Neutrophil (primary cell): ENCODE measurements around the gene MCUR1.

Source experiments
- H3K27ac ChIP-seq: fragments of 200-600 bp; sonication (generic); 2 replicates; pipeline ENCODE4 v1.5.1; 2016; ENCODE audit warnings: mild to moderate bottlenecking, moderate library complexity
- H3K27me3 ChIP-seq: fragments of 200-600 bp; sonication (generic); 2 replicates; pipeline ENCODE4 v1.6.0; 2016; ENCODE audit warnings: mild to moderate bottlenecking
- H3K36me3 ChIP-seq: fragments of 200-600 bp; sonication (generic); 2 replicates; pipeline ENCODE4 v1.5.1; 2017
- H3K4me1 ChIP-seq, 2 experiments: fragments of 200-600 bp in 1 of 2; sonication (generic) in 1 of 2; 1 replicate in 1 of 2; 2 replicates in 1 of 2; pipeline versions ENCODE4 v1.5.1 to v1.6.1; 2013 to 2016; ENCODE audit warnings: low read depth in 1 of 2, low read length in 1 of 2, mild to moderate bottlenecking in 1 of 2, moderate library complexity in 1 of 2; ENCODE audit not compliant: control insufficient read depth in 1 of 2, insufficient read depth in 1 of 2
- H3K4me3 ChIP-seq, 2 experiments: fragments of 200-600 bp in 1 of 2; sonication (generic) in 1 of 2; 1 replicate in 1 of 2; 2 replicates in 1 of 2; pipeline ENCODE4 v1.5.1; 2013 to 2016; ENCODE audit warnings: low read depth in 1 of 2, low read length in 1 of 2, mild to moderate bottlenecking in 1 of 2, moderate library complexity in 1 of 2
- H3K9me3 ChIP-seq: fragments of 200-600 bp; sonication (generic); 2 replicates; pipeline ENCODE4 v1.5.1; 2016
- CTCF ChIP-seq: fragments of 200-600 bp; sonication (generic); IDR thresholded peaks from 2 replicates; pipeline ENCODE4 v1.5.1; 2016; ENCODE audit warnings: antibody characterized with exemption

Gene MCUR1

GRCh38 chr6:13818341-13818740, 4.0 kb upstream of the MCUR1 start:
- H3K4me1 ChIP-seq, result peaks cover 8 to 9% of the 10 kb centered on the region in 2 experiments

GRCh38 chr6:13814938-13815575, 700 bp upstream of the MCUR1 start:
- no peak for TF ChIP-seq CTCF
- peak overlapping the region; percentile 78 for H3K27ac ChIP-seq
- no peaks in the 10 kb centered on the region for H3K36me3 ChIP-seq
- no peaks in the 10 kb centered on the region for H3K9me3 ChIP-seq
- H3K4me1 ChIP-seq, result peaks cover 9 to 15% of the 10 kb centered on the region in 2 experiments
- peak overlapping the region; percentile 80 to 86 for H3K4me3 ChIP-seq
- H3K27me3 ChIP-seq, result no peaks in the 10 kb centered on the region

More at GRCh38 chr6:13818341-13818740, 4.0 kb upstream of the MCUR1 start:
- TF ChIP-seq CTCF, result no peak
- Histone ChIP-seq H3K9me3 (no peaks in the 10 kb centered on the region), H3K27ac (no peak overlapping the region), H3K4me3 (no peak overlapping the region), H3K36me3 (no peaks in the 10 kb centered on the region), H3K27me3 (no peaks in the 10 kb centered on the region)

GRCh38 chr6:13813621-13814175, 659 bp downstream of the MCUR1 start:
- no peaks in the 10 kb centered on the region for H3K9me3 ChIP-seq
- no peak for TF ChIP-seq CTCF
- H3K36me3 ChIP-seq, result no peaks in the 10 kb centered on the region
- peaks cover 9 to 15% of the 10 kb centered on the region in 2 experiments for H3K4me1 ChIP-seq
- H3K27ac ChIP-seq, result peak overlapping the region; percentile 78
- no peaks in the 10 kb centered on the region for H3K27me3 ChIP-seq
- peak overlapping the region; percentile 80 to 86 for H3K4me3 ChIP-seq

DNA sequence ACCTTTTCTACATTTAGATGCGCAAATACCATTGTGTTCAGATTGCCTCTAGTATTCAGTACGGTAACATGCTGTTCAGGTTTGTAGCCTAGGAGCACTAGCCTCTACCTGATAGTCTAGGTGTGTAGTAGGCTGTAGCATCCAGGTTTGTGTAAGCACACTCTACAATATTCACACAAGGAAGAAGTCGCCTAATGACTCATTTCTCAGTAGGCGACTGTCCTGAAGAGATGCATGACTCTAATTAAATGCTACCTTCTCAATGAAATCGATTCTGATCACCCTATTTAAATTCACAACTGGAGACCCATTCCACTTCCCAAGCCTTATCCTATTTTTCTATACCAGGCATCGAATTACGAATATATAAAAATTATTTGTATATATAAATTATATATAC, 1.3 kb downstream of the MCUR1 start:
- Histone ChIP-seq H3K36me3 (no peaks in the 10 kb centered on the region), H3K4me3 (peak overlapping the region in 1 of 2 experiments; percentile 86), H3K27me3 (no peaks in the 10 kb centered on the region), H3K9me3 (no peaks in the 10 kb centered on the region), H3K27ac (no peak overlapping the region), H3K4me1 (peaks cover 9 to 15% of the 10 kb centered on the region in 2 experiments)
- no peak for TF ChIP-seq CTCF

- Histone ChIP-seq H3K9me3 (no peaks in the 10 kb centered on the region), H3K4me1 (peaks cover 9 to 15% of the 10 kb centered on the region in 2 experiments), H3K27me3 (no peaks in the 10 kb centered on the region), H3K36me3 (no peaks in the 10 kb centered on the region), H3K27ac (no peak overlapping the region), H3K4me3 (no peak overlapping the region)
- TF ChIP-seq CTCF, result no peak
Observed at GRCh38 chr6:13812359-13812642, 2.1 kb downstream of the MCUR1 start.
